ENCODE measurements around the gene GTPBP1. TPM values are rescaled to one million over a fixed set of nuclear protein-coding genes. Genes with fewer than 3 reads are reported as not detected.

Gene GTPBP1
- total and polyA plus RNA-seq, 2 donors (not counting 3 experiments of a cell fraction or from before 2014, with no cell fraction given): 29.8 to 50.3 TPM

- no peaks in the 10 kb centered on the region for H4K20me1 ChIP-seq (replicated peaks; ENCODE audit: control insufficient read depth, extremely low read depth, insufficient read depth, low read length)
- H3K9me1 ChIP-seq (replicated peaks; ENCODE audit: control insufficient read depth, extremely low read depth, insufficient read depth, low read length): no peaks in the 10 kb centered on the region
- H3K9ac ChIP-seq (replicated peaks; ENCODE audit: extremely low read depth, insufficient read depth, low read length): no peak overlapping the region
- H2AFZ ChIP-seq (ENCODE audit: low read depth, low read length): no peak overlapping the region
- no peaks in the 10 kb centered on the region for H3K79me2 ChIP-seq (ENCODE audit: control insufficient read depth, insufficient read depth, low read length)
- H3K27me3 ChIP-seq (ENCODE audit: control insufficient read depth in 2 of 2, insufficient read depth in 2 of 2, low read length in 2 of 2): no peaks in the 10 kb centered on the region
- no peak for DNase-seq (ENCODE audit: low read depth, low spot score)
- ChIA-PET CTCF (interaction anchor here (3.1 kb wide), 1 partner anchor 9 kb away, joined by 11 read pairs; no protein-coding TSS in a partner anchor), POLR2A (no interaction called here)
- H3K4me1 ChIP-seq (ENCODE audit: control insufficient read depth, extremely low read depth, insufficient read depth, low read length): no peaks in the 10 kb centered on the region
- intact Hi-C loops (cut with micrococcal nuclease) (no loop called here), dilution Hi-C loops (cut with MboI; ENCODE audit: extremely low pct_ligation_motif_present, low sequenced_read_pairs) (no loop called here)
- TF ChIP-seq EZH2 (IDR thresholded peaks at IDR 0.05; ENCODE audit: borderline replicate concordance, low read depth, low read length, severe bottlenecking) (no peak), FOS (IDR thresholded peaks at IDR 0.05; ENCODE audit: borderline replicate concordance, insufficient read depth, low read length) (no peak), GATA2 (IDR thresholded peaks at IDR 0.05; ENCODE audit: insufficient read depth, insufficient read length, low read depth, low read length) (no peak)
- FAIRE-seq: no peak
- H3K9me3 ChIP-seq (replicated peaks; ENCODE audit: control insufficient read depth, insufficient read depth, low read length): no peaks in the 10 kb centered on the region
- H3K27ac ChIP-seq (ENCODE audit: insufficient read depth, low read depth, low read length): no peak overlapping the region
- H3K4me2 ChIP-seq (ENCODE audit: insufficient read depth, low read length): no peak overlapping the region
- BruUV-seq (replicated peaks): no TSS peak
- H3K36me3 ChIP-seq (ENCODE audit: control insufficient read depth in 2 of 2, extremely low read depth in 1 of 2, insufficient read depth in 2 of 2, low read length in 2 of 2): peaks cover 17 to 66% of the 10 kb centered on the region in 2 experiments
- H3K4me3 ChIP-seq (replicated peaks in 1 of 3; ENCODE audit: insufficient read depth in 1 of 3, low read depth in 1 of 3, low read length in 3 of 3): no peak overlapping the region
These were observed 35.4 kb downstream of the GTPBP1 start for GRCh38 chr22:38741166-38741565.

GRCh38 chr22:38741576-38741975 lies 35.8 kb downstream of the GTPBP1 start:
- FAIRE-seq: no peak
- Histone ChIP-seq H3K27ac (ENCODE audit: insufficient read depth, low read depth, low read length) (no peak overlapping the region), H3K4me2 (ENCODE audit: insufficient read depth, low read length) (no peak overlapping the region), H3K9me3 (replicated peaks; ENCODE audit: control insufficient read depth, insufficient read depth, low read length) (no peaks in the 10 kb centered on the region), H3K9ac (replicated peaks; ENCODE audit: extremely low read depth, insufficient read depth, low read length) (no peak overlapping the region), H3K9me1 (replicated peaks; ENCODE audit: control insufficient read depth, extremely low read depth, insufficient read depth, low read length) (no peaks in the 10 kb centered on the region), H3K4me1 (ENCODE audit: control insufficient read depth, extremely low read depth, insufficient read depth, low read length) (no peaks in the 10 kb centered on the region), H3K27me3 (ENCODE audit: control insufficient read depth in 2 of 2, insufficient read depth in 2 of 2, low read length in 2 of 2) (no peaks in the 10 kb centered on the region), H3K36me3 (ENCODE audit: control insufficient read depth in 2 of 2, extremely low read depth in 1 of 2, insufficient read depth in 2 of 2, low read length in 2 of 2) (peaks cover 17 to 64% of the 10 kb centered on the region in 2 experiments), H3K4me3 (replicated peaks in 1 of 3; ENCODE audit: insufficient read depth in 1 of 3, low read depth in 1 of 3, low read length in 3 of 3) (no peak overlapping the region), H3K79me2 (ENCODE audit: control insufficient read depth, insufficient read depth, low read length) (no peaks in the 10 kb centered on the region), H4K20me1 (replicated peaks; ENCODE audit: control insufficient read depth, extremely low read depth, insufficient read depth, low read length) (no peaks in the 10 kb centered on the region), H2AFZ (ENCODE audit: low read depth, low read length) (no peak overlapping the region)
- CTCF ChIA-PET: interaction anchor here (2.0 to 3.1 kb wide), 2 partner anchors 9 to 17 kb away, joined by 6 to 11 read pairs; no protein-coding TSS in a partner anchor
- no peak for DNase-seq (ENCODE audit: low read depth, low spot score)
- dilution Hi-C loops (cut with MboI; ENCODE audit: extremely low pct_ligation_motif_present, low sequenced_read_pairs) (no loop called here), intact Hi-C loops (cut with micrococcal nuclease) (no loop called here)
- TF ChIP-seq POLR2A (IDR thresholded peaks at IDR 0.05; ENCODE audit: low read depth, low read length) (no peak), EZH2 (IDR thresholded peaks at IDR 0.05; ENCODE audit: borderline replicate concordance, low read depth, low read length, severe bottlenecking) (no peak), GATA2 (IDR thresholded peaks at IDR 0.05; ENCODE audit: insufficient read depth, insufficient read length, low read depth, low read length) (no peak), POLR2AphosphoS5 (IDR thresholded peaks at IDR 0.05; ENCODE audit: insufficient read depth, low read depth, low read length) (no peak), JUN (IDR thresholded peaks at IDR 0.05; ENCODE audit: borderline replicate concordance, insufficient read depth, insufficient read length, low read depth) (no peak), MYC (IDR thresholded peaks at IDR 0.05; ENCODE audit: low read depth, low read length) (no peak), FOS (IDR thresholded peaks at IDR 0.05; ENCODE audit: borderline replicate concordance, insufficient read depth, low read length) (no peak)
- TF ChIP-seq, protein P1, sequence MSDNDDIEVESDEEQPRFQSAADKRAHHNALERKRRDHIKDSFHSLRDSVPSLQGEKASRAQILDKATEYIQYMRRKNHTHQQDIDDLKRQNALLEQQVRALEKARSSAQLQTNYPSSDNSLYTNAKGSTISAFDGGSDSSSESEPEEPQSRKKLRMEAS (IDR thresholded peaks at IDR 0.05; ENCODE audit: insufficient read depth, insufficient read length): no peak
- TF ChIP-seq, protein P2, sequence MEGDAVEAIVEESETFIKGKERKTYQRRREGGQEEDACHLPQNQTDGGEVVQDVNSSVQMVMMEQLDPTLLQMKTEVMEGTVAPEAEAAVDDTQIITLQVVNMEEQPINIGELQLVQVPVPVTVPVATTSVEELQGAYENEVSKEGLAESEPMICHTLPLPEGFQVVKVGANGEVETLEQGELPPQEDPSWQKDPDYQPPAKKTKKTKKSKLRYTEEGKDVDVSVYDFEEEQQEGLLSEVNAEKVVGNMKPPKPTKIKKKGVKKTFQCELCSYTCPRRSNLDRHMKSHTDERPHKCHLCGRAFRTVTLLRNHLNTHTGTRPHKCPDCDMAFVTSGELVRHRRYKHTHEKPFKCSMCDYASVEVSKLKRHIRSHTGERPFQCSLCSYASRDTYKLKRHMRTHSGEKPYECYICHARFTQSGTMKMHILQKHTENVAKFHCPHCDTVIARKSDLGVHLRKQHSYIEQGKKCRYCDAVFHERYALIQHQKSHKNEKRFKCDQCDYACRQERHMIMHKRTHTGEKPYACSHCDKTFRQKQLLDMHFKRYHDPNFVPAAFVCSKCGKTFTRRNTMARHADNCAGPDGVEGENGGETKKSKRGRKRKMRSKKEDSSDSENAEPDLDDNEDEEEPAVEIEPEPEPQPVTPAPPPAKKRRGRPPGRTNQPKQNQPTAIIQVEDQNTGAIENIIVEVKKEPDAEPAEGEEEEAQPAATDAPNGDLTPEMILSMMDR (IDR thresholded peaks at IDR 0.05; ENCODE audit: extremely low read depth in 1 of 2, insufficient read depth in 1 of 2, low read depth in 1 of 2, low read length in 2 of 2): no peak
- no TSS peak for BruUV-seq (replicated peaks)
- POLR2A ChIA-PET: no interaction called here
